ENCODE data around the gene SLX9.

SLX9 gene

GRCh38 chr21:44987301-44987885 lies 47.6 kb downstream of the SLX9 start:
- no peak overlapping the region for H3K27ac ChIP-seq
- TF ChIP-seq ZFX (IDR thresholded peaks at IDR 0.05; ENCODE audit: borderline replicate concordance), result no peak
- TF ChIP-seq, protein P1, sequence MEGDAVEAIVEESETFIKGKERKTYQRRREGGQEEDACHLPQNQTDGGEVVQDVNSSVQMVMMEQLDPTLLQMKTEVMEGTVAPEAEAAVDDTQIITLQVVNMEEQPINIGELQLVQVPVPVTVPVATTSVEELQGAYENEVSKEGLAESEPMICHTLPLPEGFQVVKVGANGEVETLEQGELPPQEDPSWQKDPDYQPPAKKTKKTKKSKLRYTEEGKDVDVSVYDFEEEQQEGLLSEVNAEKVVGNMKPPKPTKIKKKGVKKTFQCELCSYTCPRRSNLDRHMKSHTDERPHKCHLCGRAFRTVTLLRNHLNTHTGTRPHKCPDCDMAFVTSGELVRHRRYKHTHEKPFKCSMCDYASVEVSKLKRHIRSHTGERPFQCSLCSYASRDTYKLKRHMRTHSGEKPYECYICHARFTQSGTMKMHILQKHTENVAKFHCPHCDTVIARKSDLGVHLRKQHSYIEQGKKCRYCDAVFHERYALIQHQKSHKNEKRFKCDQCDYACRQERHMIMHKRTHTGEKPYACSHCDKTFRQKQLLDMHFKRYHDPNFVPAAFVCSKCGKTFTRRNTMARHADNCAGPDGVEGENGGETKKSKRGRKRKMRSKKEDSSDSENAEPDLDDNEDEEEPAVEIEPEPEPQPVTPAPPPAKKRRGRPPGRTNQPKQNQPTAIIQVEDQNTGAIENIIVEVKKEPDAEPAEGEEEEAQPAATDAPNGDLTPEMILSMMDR (IDR thresholded peaks at IDR 0.05), result no peak

- H3K27ac ChIP-seq, result no peak overlapping the region
- TF ChIP-seq, protein P1 (IDR thresholded peaks at IDR 0.05), result no peak
- TF ChIP-seq ZFX (IDR thresholded peaks at IDR 0.05; ENCODE audit: borderline replicate concordance), result no peak
These were observed 48.2 kb downstream of the SLX9 start for GRCh38 chr21:44987886-44988606.

- TF ChIP-seq ZFX (IDR thresholded peaks at IDR 0.05; ENCODE audit: borderline replicate concordance), result no peak
- TF ChIP-seq, protein P1 (IDR thresholded peaks at IDR 0.05), result no peak
- no peak overlapping the region for H3K27ac ChIP-seq
These were observed 49.0 kb downstream of the SLX9 start for GRCh38 chr21:44988607-44989536.

GRCh38 chr21:44989537-44989886 lies 49.7 kb downstream of the SLX9 start:
- TF ChIP-seq, protein P1 (IDR thresholded peaks at IDR 0.05), result no peak
- TF ChIP-seq ZFX (IDR thresholded peaks at IDR 0.05; ENCODE audit: borderline replicate concordance), result no peak
- H3K27ac ChIP-seq, result no peak overlapping the region

GRCh38 chr21:44989943-44990780 lies 50.3 kb downstream of the SLX9 start:
- TF ChIP-seq, protein P1 (IDR thresholded peaks at IDR 0.05), result no peak
- TF ChIP-seq ZFX (IDR thresholded peaks at IDR 0.05; ENCODE audit: borderline replicate concordance), result no peak
- H3K27ac ChIP-seq, result no peak overlapping the region

DNA sequence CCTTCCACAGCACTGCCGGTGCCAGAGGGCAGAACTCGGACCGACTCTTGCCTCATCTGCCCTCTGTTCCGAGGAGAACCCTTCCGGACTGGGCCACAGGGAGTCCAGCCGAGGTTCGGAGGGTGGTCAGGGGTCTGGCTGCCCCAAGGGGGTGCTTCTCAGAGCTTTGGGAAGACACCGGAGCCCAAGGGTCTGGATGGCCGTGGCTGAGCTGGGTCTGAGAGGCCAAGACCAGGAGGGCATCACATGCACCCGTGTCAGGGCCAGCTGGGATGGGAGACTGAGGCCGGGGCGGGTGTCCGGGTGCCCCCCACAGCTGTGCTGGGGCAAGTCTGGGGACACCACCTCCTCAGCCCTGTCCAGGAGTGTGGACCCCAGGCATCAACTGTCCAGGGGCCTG lies 51.1 kb downstream of the SLX9 start:
- no peak overlapping the region for H3K27ac ChIP-seq
- TF ChIP-seq, protein P1 (IDR thresholded peaks at IDR 0.05), result no peak
- no peak for TF ChIP-seq ZFX (IDR thresholded peaks at IDR 0.05; ENCODE audit: borderline replicate concordance)
